H7 (cell line): Measurements from ENCODE around the gene GREM2. TPM values are rescaled to one million over a fixed set of nuclear protein-coding genes. Genes with fewer than 3 reads are reported as not detected.
A peak's percentile ranks its signal among the peaks of the same experiment; 100 is the strongest.

Experiments
- DNase-seq: peaks from one replicate; pipeline ENCODE4 v3.0.0; 2012
- H3K27me3 ChIP-seq: 2 replicates; pipeline ENCODE4 v1.6.0; 2011; ENCODE audit warnings: mild to moderate bottlenecking, low read length; ENCODE audit not compliant: control insufficient read depth, insufficient read depth
- H3K36me3 ChIP-seq: replicated peaks from 2 replicates; pipeline ENCODE4 v1.5.1; 2011; ENCODE audit warnings: low read length; ENCODE audit not compliant: control insufficient read depth, insufficient read depth
- H3K4me3 ChIP-seq: 2 replicates; pipeline ENCODE4 v1.5.1; 2011; ENCODE audit warnings: low read depth, mild to moderate bottlenecking, control low read depth, low read length, moderate library complexity; ENCODE audit not compliant: insufficient read depth
- total RNA-seq: library from RNA; depleted of rRNA; stranded (reverse); fragments of >200 nt; shearing (Covaris generic); gene quantifications from 2 replicates; pipeline ENCODE4 v1.2.3, GENCODE V29; 2014

The GREM2 gene
- total RNA-seq, 1 experiment from 2014 or later, result 1.0 TPM

GRCh38 chr1:240508950-240509349 lies 103.0 kb downstream of the GREM2 start:
- Histone ChIP-seq H3K36me3 (no peaks in the 10 kb centered on the region), H3K4me3 (no peak overlapping the region), H3K27me3 (no peaks in the 10 kb centered on the region)
- DNase-seq, result no peak

GRCh38 chr1:240508201-240508600 lies 103.8 kb downstream of the GREM2 start:
- Histone ChIP-seq H3K36me3 (no peaks in the 10 kb centered on the region), H3K27me3 (no peaks in the 10 kb centered on the region), H3K4me3 (no peak overlapping the region)
- no peak for DNase-seq

- no peak overlapping the region for H3K4me3 ChIP-seq
- no peaks in the 10 kb centered on the region for H3K27me3 ChIP-seq
- no peaks in the 10 kb centered on the region for H3K36me3 ChIP-seq
- DNase-seq, result no peak
These were observed 105.8 kb downstream of the GREM2 start for GRCh38 chr1:240506176-240506575.

- H3K27me3 ChIP-seq, result no peaks in the 10 kb centered on the region
- DNase-seq, result no peak
- no peak overlapping the region for H3K4me3 ChIP-seq
- no peaks in the 10 kb centered on the region for H3K36me3 ChIP-seq
These were observed 108.4 kb downstream of the GREM2 start for GRCh38 chr1:240503558-240503957.

GRCh38 chr1:240503036-240503435 lies 108.9 kb downstream of the GREM2 start:
- Histone ChIP-seq H3K4me3 (no peak overlapping the region), H3K27me3 (no peaks in the 10 kb centered on the region), H3K36me3 (no peaks in the 10 kb centered on the region)
- DNase-seq, result no peak

GRCh38 chr1:240501115-240501514 lies 110.8 kb downstream of the GREM2 start:
- Histone ChIP-seq H3K4me3 (no peak overlapping the region), H3K36me3 (no peaks in the 10 kb centered on the region), H3K27me3 (no peaks in the 10 kb centered on the region)
- DNase-seq, result no peak

GRCh38 chr1:240500647-240501046 lies 111.3 kb downstream of the GREM2 start:
- H3K36me3 ChIP-seq, result no peaks in the 10 kb centered on the region
- H3K27me3 ChIP-seq, result no peaks in the 10 kb centered on the region
- H3K4me3 ChIP-seq, result no peak overlapping the region
- DNase-seq, result no peak

GRCh38 chr1:240499012-240499411 lies 112.9 kb downstream of the GREM2 start:
- Histone ChIP-seq H3K4me3 (no peak overlapping the region), H3K27me3 (peaks cover 1% of the 10 kb centered on the region; the same call in 1 of the 2 replicates), H3K36me3 (no peaks in the 10 kb centered on the region)
- DNase-seq, result no peak

- no peak for DNase-seq
- Histone ChIP-seq H3K4me3 (no peak overlapping the region), H3K36me3 (no peaks in the 10 kb centered on the region), H3K27me3 (peaks cover 5% of the 10 kb centered on the region)
These were observed 113.6 kb downstream of the GREM2 start for GRCh38 chr1:240498335-240498734.

GRCh38 chr1:240497908-240498307 lies 114.0 kb downstream of the GREM2 start:
- H3K27me3 ChIP-seq, result peaks cover 7% of the 10 kb centered on the region
- H3K4me3 ChIP-seq, result no peak overlapping the region
- DNase-seq, result no peak
- H3K36me3 ChIP-seq, result no peaks in the 10 kb centered on the region

GRCh38 chr1:240496941-240497340 lies 115.0 kb downstream of the GREM2 start:
- DNase-seq, result no peak

GRCh38 chr1:240496356-240496755 lies 115.6 kb downstream of the GREM2 start:
- no peak for DNase-seq
- no peak overlapping the region for H3K4me3 ChIP-seq
- peaks cover 14% of the 10 kb centered on the region for H3K27me3 ChIP-seq
- no peaks in the 10 kb centered on the region for H3K36me3 ChIP-seq

More at GRCh38 chr1:240496941-240497340, 115.0 kb downstream of the GREM2 start:
- no peaks in the 10 kb centered on the region for H3K36me3 ChIP-seq
- no peak overlapping the region for H3K4me3 ChIP-seq
- H3K27me3 ChIP-seq, result peaks cover 14% of the 10 kb centered on the region

- Histone ChIP-seq H3K4me3 (no peak overlapping the region), H3K36me3 (no peaks in the 10 kb centered on the region)
These were observed 116.4 kb downstream of the GREM2 start for GRCh38 chr1:240495601-240496000.

GRCh38 chr1:240492832-240493440 lies 119.0 kb downstream of the GREM2 start:
- Histone ChIP-seq H3K4me3 (peak overlapping the region; percentile 38), H3K27me3 (peaks cover 18% of the 10 kb centered on the region)
- DNase-seq, result peak; percentile 89

More at GRCh38 chr1:240495601-240496000, 116.4 kb downstream of the GREM2 start:
- no peak for DNase-seq
- peaks cover 18% of the 10 kb centered on the region for H3K27me3 ChIP-seq

GRCh38 chr1:240491796-240492195 lies 120.2 kb downstream of the GREM2 start:
- Histone ChIP-seq H3K4me3 (no peak overlapping the region), H3K27me3 (peaks cover 18% of the 10 kb centered on the region), H3K36me3 (no peaks in the 10 kb centered on the region)
- no peak for DNase-seq

More at GRCh38 chr1:240492832-240493440, 119.0 kb downstream of the GREM2 start:
- no peaks in the 10 kb centered on the region for H3K36me3 ChIP-seq

- DNase-seq, result peak; percentile 28
These were observed 120.8 kb downstream of the GREM2 start for GRCh38 chr1:240491156-240491555.

More at GRCh38 chr1:240491156-240491555, 120.8 kb downstream of the GREM2 start:
- H3K36me3 ChIP-seq, result no peaks in the 10 kb centered on the region
- peaks cover 18% of the 10 kb centered on the region for H3K27me3 ChIP-seq
- no peak overlapping the region for H3K4me3 ChIP-seq
